GM18907 (cell line): ENCODE measurements around the gene UBE2D2.

Experiments
- ATAC-seq: cut with Tn5 transposase; IDR thresholded peaks from one replicate; pipeline ENCODE4 v1.9.1; 2021; ENCODE audit warnings: mild to moderate bottlenecking, moderate library complexity; ENCODE audit not compliant: unreplicated experiment

The UBE2D2 gene

GRCh38 chr5:139671096-139671841 lies 110.1 kb downstream of the UBE2D2 start:
- ATAC-seq, result peak; percentile 18

DNA sequence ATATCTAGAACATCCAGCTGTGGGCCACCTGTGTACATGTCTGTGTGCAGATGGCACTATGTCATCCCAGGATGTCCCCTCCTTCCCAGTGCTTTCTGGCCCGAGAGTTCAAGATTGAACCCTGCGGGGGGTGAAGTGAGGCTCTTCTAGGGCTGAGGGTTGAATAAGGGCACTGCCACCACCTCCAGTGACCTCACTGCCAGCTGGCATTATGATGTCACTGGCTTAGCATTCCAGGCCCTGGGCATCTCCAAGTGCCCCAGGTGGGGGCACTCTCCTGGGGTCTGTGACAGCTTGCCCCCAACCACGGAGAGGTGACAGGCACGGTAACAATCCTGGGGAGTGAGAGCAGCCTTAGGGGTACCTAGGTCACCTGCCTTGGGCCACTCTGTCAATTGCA lies 114.1 kb downstream of the UBE2D2 start:
- no peak for ATAC-seq

- ATAC-seq, result no peak
Observed at GRCh38 chr5:139675825-139676224, 114.7 kb downstream of the UBE2D2 start.

GRCh38 chr5:139676406-139676805 lies 115.3 kb downstream of the UBE2D2 start:
- ATAC-seq, result no peak

DNA sequence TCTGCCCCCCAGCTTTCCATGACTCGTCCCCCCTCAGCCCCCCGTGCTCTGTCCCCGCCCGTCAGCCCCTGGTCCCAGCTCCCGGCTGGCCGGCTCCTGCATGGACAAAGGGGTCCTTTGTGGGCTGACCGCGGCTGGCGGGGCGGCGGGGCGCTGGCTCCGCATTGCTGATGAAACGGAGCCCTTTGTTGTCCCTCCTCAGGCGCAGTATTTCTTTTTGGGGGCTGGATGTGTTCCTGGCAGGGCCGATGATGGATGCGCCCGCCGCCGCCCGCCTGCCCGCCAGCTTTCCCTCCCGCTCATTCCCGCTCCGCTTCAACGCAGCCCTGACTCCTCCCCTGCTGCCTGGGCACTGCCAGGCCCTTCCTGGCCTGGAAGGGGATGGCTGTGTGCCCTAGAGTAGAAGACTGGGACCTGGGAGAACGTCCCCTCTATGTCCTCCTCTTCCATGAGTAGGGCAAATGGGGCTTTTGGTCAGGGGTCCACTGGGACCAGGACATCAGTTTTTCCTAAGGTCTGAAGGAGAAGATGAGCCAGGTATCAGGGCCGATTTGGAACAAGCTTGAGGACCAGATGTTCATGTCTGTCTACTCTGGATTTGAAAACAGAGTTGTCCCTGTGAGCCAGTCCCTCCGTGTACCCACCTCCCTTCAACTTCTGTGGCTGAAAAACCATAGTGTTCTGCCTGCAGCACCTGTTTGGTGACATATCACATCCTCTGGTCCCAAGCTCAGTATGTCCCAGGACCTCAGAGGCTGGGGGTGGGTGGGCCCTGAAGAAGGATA lies 116.0 kb downstream of the UBE2D2 start:
- ATAC-seq, result no peak
